Esophagus muscularis mucosa (tissue), 4 donors: ENCODE measurements around the gene HNRNPA2B1. TPM values are rescaled to one million over a fixed set of nuclear protein-coding genes. Genes with fewer than 3 reads are reported as not detected.
"Not testable (repeated sequence)": the region's sequence is repeated elsewhere in the genome, so short reads cannot be mapped to it uniquely, and the experiment has no call there.

ENCODE experiments used
- DNase-seq: peaks from one replicate; pipeline ENCODE4 v3.0.0-alpha.2; 2017; ENCODE audit errors: extremely low spot score
- H3K27ac ChIP-seq, 4 donors: fragments of 200-600 bp; sonication (generic); replicated peaks in 1 of 4; 1 replicate in 3 of 4; 2 replicates in 1 of 4; pipeline ENCODE4 v1.5.1; 2016 to 2019; ENCODE audit warnings: mild to moderate bottlenecking in 1 of 4
- H3K27me3 ChIP-seq, 4 donors: fragments of 200-600 bp; sonication (generic); one replicate each; pipeline versions ENCODE4 v1.5.1 to v1.6.0; 2016 to 2019
- H3K36me3 ChIP-seq, 4 donors: fragments of 200-600 bp; sonication (generic); one replicate each; pipeline ENCODE4 v1.5.1; 2016 to 2019
- H3K4me1 ChIP-seq, 4 donors: fragments of 200-600 bp; sonication (generic); one replicate each; pipeline ENCODE4 v1.5.1; 2016 to 2019
- H3K4me3 ChIP-seq, 4 donors: fragments of 200-600 bp; sonication (generic); 1 replicate in 2 of 4; 2 replicates in 2 of 4; pipeline ENCODE4 v1.5.1; 2016 to 2019; ENCODE audit warnings: mild to moderate bottlenecking in 4 of 4, moderate library complexity in 1 of 4
- H3K9me3 ChIP-seq, 4 donors: fragments of 200-600 bp; sonication (generic); 1 replicate in 3 of 4; 2 replicates in 1 of 4; pipeline ENCODE4 v1.5.1; 2016 to 2019
- EP300 ChIP-seq: sonication (generic); formaldehyde crosslinking; IDR thresholded peaks from one replicate; pipeline ENCODE4 v1.6.1; 2017; ENCODE audit warnings: antibody characterized with exemption
- POLR2A ChIP-seq: fragments of 450-650 bp; IDR thresholded peaks from one replicate; pipeline ENCODE4 v1.6.1; 2017; ENCODE audit warnings: antibody characterized with exemption, moderate library complexity, mild to moderate bottlenecking, low read depth
- POLR2AphosphoS5 ChIP-seq, 2 donors: sonication (generic); formaldehyde crosslinking; IDR thresholded peaks; one replicate each; pipeline ENCODE4 v1.6.1; 2017; ENCODE audit warnings: antibody characterized with exemption in 2 of 2
- whole genome bisulfite sequencing: methylation state at CpG from one replicate; pipeline ENCODE4 v1.1.5; 2018; 5-methylcytosine and 5-hydroxymethylcytosine counted together
- intact Hi-C: fragments of 100-400 bp; cut with DNase I; formaldehyde crosslinking; loops from one replicate; pipeline ENCODE4 v1.15.1; 2023
- total RNA-seq, 4 donors: library from RNA; depleted of rRNA; stranded (reverse); fragments of >200 nt; gene quantifications; one replicate each; pipeline versions ENCODE4 v1.1.0 to v1.2.1, GENCODE V29; 2016
- TF ChIP-seq, protein P1 (sequence below), 3 experiments: fragments of 200-600 bp in 2 of 3; fragments of 450-650 bp in 1 of 3; sonication (generic) in 2 of 3; IDR thresholded peaks; one replicate each; pipeline ENCODE4 v1.5.1; 2017 to 2019; ENCODE audit warnings: antibody characterized with exemption in 3 of 3, mild to moderate bottlenecking in 2 of 3, moderate library complexity in 1 of 3

HNRNPA2B1 gene
- total RNA-seq, 4 donors from 2014 or later = 158 to 220 (median 202) TPM

DNA sequence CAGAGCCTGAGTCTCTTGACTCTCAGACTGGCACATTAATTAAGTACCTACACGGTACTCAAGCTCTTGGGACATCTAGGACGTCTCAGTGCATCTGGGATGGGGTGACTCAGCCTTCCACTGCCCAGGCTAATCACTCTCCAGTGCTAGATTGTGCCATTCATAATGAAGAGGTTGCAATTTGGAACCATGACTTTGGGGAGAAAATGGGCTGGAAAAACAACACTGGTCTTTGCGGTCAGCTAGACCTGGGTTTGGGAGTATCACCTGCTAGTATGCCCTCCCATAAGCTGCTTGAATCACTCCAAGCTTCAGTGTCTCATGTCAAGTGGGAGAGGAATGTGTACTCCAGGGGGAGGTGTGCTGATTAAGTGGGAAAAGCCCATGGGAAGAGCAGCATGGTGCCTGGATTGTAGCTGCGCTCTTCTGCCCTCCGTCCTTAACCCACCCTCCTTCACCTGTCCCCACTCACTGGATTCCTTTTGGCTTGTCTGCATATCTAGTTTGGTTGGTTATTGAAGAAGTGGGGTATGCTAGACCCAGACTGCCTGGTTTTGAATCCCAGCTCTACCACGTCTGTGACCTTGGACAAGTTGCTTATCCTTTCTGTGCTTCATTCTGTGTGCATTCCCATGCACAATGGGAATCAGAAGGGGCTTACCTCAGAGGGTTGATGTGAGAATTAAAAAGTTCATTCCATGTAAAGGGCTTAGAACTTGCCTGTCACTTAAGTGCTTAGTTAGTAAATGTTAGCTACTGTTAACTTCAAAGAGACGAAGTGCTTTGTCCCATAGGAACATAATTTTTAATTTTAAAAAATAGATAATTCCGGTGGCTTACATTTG, 44.8 kb downstream of the HNRNPA2B1 start:
- H3K27me3 ChIP-seq = peaks cover 0 to 54% (median 6%) of the 10 kb centered on the region in 4 donors
- intact Hi-C loops = no loop called here
- no peak overlapping the region for H3K27ac ChIP-seq
- no peak for DNase-seq
- H3K4me1 ChIP-seq = peaks cover 9 to 22% (median 19%) of the 10 kb centered on the region in 4 donors
- TF ChIP-seq, protein P1, sequence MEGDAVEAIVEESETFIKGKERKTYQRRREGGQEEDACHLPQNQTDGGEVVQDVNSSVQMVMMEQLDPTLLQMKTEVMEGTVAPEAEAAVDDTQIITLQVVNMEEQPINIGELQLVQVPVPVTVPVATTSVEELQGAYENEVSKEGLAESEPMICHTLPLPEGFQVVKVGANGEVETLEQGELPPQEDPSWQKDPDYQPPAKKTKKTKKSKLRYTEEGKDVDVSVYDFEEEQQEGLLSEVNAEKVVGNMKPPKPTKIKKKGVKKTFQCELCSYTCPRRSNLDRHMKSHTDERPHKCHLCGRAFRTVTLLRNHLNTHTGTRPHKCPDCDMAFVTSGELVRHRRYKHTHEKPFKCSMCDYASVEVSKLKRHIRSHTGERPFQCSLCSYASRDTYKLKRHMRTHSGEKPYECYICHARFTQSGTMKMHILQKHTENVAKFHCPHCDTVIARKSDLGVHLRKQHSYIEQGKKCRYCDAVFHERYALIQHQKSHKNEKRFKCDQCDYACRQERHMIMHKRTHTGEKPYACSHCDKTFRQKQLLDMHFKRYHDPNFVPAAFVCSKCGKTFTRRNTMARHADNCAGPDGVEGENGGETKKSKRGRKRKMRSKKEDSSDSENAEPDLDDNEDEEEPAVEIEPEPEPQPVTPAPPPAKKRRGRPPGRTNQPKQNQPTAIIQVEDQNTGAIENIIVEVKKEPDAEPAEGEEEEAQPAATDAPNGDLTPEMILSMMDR (IDR thresholded peaks at IDR 0.05) = no peak
- TF ChIP-seq POLR2A (no peak), POLR2AphosphoS5 (IDR thresholded peaks at IDR 0.05) (no peak), EP300 (no peak)
- H3K4me3 ChIP-seq = no peak overlapping the region
- no peaks in the 10 kb centered on the region for H3K36me3 ChIP-seq
- WGBS = 57% methylated on average over 8 of the region's 8 CpGs
- no peaks in the 10 kb centered on the region for H3K9me3 ChIP-seq

DNA sequence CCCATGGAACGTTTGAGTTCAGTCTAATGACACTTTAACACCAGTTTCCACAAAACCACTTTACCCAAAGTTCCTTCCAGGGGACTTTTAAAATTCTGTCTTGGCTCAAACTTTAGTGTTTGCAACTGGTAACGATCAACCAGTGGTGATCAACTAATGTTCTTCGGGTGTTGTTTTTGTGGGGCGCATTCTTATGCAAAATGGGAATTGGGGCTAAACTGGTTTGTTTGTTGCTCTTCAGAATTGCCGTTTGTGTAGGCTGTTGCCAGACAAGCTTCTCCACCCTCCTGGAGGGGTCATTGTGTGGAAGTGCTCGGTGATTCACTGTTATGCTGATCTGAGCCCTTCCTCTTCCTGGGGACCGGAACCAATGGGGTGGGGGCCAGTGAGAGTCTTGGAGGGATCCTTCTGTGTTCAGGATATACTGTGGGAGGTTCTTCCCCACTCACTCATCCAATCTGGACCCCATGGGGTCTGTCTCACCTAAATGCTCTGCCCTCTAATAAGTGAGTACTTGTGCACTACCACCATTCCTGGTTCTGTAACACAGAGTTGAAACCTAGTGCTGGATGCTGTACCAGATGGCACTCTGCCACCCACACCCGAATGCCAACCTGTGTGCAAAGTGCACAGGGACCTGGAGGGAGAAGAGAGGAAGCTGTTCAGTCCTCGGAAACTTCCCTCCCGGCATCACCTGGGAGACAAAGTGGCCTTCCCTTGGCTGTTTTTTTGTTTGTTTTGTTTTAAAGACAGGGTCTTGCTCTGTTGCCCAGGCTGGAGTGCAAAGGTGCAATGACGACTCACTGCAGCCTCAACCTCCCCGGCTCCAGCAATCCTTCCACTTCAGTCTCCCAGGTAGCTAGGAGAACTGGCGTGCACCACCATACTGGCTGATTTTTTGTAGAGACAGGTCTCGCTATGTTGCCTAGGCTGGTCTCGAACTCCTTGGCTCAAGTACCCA, 46.4 kb downstream of the HNRNPA2B1 start:
- H3K36me3 ChIP-seq = no peaks in the 10 kb centered on the region
- intact Hi-C loops = no loop called here
- peaks cover 0 to 59% (median 6%) of the 10 kb centered on the region in 4 donors for H3K27me3 ChIP-seq
- no peak overlapping the region for H3K27ac ChIP-seq
- peak in 1 of 2 donors; percentile 46 for TF ChIP-seq POLR2AphosphoS5 (IDR thresholded peaks at IDR 0.05)
- TF ChIP-seq POLR2A = no peak
- peaks cover 9 to 22% (median 19%) of the 10 kb centered on the region in 4 donors for H3K4me1 ChIP-seq
- no peaks in the 10 kb centered on the region for H3K9me3 ChIP-seq
- no peak for DNase-seq
- H3K4me3 ChIP-seq = peak overlapping the region in 1 of 4 donors; percentile 55
- WGBS = 78% methylated on average over 15 of the region's 15 CpGs

DNA sequence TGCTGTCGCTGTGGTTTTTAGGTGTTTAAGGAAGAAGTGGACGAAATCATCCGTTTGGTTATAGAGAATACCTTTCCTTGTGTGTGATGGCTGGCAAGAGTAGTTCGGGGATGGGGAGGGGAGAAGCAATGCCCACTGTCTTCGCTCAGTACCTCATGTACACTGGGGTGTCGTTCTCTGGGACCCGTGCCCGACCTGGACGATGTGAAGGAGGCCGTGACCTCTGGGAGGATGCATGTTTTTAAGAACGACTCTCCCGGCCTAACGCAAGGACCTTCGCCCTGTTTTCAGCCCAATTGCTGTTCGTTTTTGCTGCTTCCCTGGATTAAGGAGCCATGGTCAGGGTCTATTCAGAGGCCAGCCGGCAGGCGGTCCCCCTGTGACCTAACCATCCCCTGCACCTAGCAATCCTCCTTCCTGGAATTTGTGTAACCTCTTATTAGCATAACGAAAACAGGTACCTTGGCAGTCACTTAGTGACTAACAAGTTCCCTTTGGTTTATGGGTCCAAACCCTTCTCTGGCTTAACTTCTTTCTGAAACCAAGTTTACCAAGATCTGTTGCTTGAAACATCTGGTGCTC, 47.2 kb downstream of the HNRNPA2B1 start:
- no peak for DNase-seq
- Histone ChIP-seq H3K4me3 (peak overlapping the region; percentile 55 to 72 (median 58)), H3K36me3 (no peaks in the 10 kb centered on the region), H3K27me3 (peaks cover 0 to 56% (median 6%) of the 10 kb centered on the region in 4 donors), H3K4me1 (peaks cover 9 to 22% (median 19%) of the 10 kb centered on the region in 4 donors), H3K27ac (no peak overlapping the region), H3K9me3 (no peaks in the 10 kb centered on the region)
- TF ChIP-seq, protein P1 (IDR thresholded peaks at IDR 0.05) = no peak
- TF ChIP-seq EP300 (no peak), POLR2AphosphoS5 (IDR thresholded peaks at IDR 0.05) (no peak), POLR2A (no peak)
- WGBS = 23% methylated on average over 18 of the region's 18 CpGs
- intact Hi-C loops = no loop called here

DNA sequence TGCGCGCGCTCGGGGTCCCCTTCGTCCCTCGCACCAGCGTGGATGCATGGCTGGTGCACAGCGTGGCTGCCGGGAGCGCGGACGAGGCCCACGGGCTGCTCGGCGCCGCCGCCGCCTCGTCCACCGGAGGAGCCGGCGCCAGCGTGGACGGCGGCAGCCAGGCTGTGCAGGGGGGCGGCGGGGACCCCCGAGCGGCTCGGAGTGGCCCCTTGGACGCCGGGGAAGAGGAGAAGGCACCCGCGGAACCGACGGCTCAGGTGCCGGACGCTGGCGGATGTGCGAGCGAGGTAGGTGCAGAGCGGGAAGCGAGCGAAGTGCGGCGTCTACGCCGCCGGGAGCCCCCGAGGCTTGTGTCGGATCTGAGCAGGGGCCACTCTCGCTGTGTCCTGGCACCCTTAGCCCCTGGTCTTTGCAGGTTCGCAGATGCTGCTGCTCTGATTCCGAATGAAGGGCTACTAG, 47.7 kb downstream of the HNRNPA2B1 start:
- H3K36me3 ChIP-seq, H3K9me3 ChIP-seq, H3K27ac ChIP-seq, DNase-seq, intact Hi-C loops: not testable (repeated sequence)
- peak overlapping the region; percentile 55 to 72 (median 58) for H3K4me3 ChIP-seq
- H3K4me1 ChIP-seq = peaks cover 9 to 22% (median 19%) of the 10 kb centered on the region in 4 donors
- peaks cover 0 to 56% (median 6%) of the 10 kb centered on the region in 4 donors for H3K27me3 ChIP-seq
- 0% methylated on average over 6 of the region's 54 CpGs for WGBS

DNA sequence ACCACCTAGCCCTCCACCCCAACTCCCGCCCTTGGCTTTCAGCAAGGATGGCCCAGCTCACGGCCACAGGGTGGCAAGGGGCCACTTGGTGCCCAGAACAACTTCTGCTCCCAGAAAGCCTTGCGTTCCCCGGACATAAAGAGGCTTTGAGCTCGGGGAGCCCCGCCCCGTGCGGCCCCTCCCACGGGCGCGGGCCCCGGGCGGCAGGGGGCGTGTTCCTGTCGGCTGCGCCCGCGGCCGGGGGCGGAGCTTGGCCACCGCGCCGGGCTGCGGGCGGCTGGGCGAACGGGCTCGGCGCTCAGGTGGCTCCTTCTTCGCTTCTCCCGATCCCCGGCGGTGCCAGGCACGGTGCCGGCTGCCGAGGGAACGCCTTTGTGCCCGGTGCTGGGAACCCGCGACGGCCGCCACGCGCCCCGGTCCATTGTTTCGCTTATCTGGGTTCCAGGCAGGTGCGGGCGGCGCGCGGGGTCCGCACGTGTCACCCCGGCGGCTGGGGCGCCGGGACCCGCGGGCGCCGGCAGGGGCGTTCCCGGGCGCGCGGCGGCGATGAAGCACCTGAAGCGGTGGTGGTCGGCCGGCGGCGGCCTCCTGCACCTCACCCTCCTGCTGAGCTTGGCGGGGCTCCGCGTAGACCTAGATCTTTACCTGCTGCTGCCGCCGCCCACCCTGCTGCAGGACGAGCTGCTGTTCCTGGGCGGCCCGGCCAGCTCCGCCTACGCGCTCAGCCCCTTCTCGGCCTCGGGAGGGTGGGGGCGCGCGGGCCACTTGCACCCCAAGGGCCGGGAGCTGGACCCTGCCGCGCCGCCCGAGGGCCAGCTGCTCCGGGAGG, 48.4 kb downstream of the HNRNPA2B1 start, which contains the start of gene NFE2L3:
NFE2L3 (plus strand) TSS at position 246 of the 829 bp plus-strand sequence; CDS start at position 547, 301 bp downstream.
- H3K4me1 ChIP-seq = peaks cover 9 to 22% (median 19%) of the 10 kb centered on the region in 4 donors
- H3K27me3 ChIP-seq = peaks cover 0 to 56% (median 6%) of the 10 kb centered on the region in 4 donors
- intact Hi-C loops = no loop called here
- 3% methylated on average over 27 of the region's 95 CpGs for WGBS
- DNase-seq = no peak
- H3K4me3 ChIP-seq = peak within 1 kb of the TSS; percentile 55 to 72 (median 58)
- TF ChIP-seq POLR2A (no peak), POLR2AphosphoS5 (IDR thresholded peaks at IDR 0.05) (no peak)
- TF ChIP-seq, protein P1 (IDR thresholded peaks at IDR 0.05) = peak in 1 of 3 experiments; percentile 6
- H3K27ac ChIP-seq = no peak within 1 kb of the TSS
- H3K36me3 ChIP-seq = no peaks in the 10 kb centered on the region
- H3K9me3 ChIP-seq = no peaks in the 10 kb centered on the region
